Measurements from ENCODE around the gene MAPK4.

MAPK4 gene

GRCh38 chr18:50726960-50727589, 167.2 kb downstream of the MAPK4 start:
- H3K4me1 ChIP-seq (ENCODE audit: control insufficient read depth, insufficient read depth, low read length): peaks cover 7% of the 10 kb centered on the region
- no peaks in the 10 kb centered on the region for H3K27me3 ChIP-seq (ENCODE audit: control insufficient read depth, insufficient read depth, low read length, poor library complexity, severe bottlenecking)
- H3K9me3 ChIP-seq (ENCODE audit: control insufficient read depth, low read length): no peaks in the 10 kb centered on the region
- H3K4me3 ChIP-seq (ENCODE audit: insufficient read depth, low read depth, low read length): no peak overlapping the region
- no peak overlapping the region for H3K27ac ChIP-seq (ENCODE audit: insufficient read depth, low read depth, low read length, poor library complexity, severe bottlenecking)
- WGBS, 2 experiments: 89 to 90% methylated on average over 10 of the region's 10 CpGs
- H3K36me3 ChIP-seq (ENCODE audit: control insufficient read depth, insufficient read depth, low read length): no peaks in the 10 kb centered on the region

DNA sequence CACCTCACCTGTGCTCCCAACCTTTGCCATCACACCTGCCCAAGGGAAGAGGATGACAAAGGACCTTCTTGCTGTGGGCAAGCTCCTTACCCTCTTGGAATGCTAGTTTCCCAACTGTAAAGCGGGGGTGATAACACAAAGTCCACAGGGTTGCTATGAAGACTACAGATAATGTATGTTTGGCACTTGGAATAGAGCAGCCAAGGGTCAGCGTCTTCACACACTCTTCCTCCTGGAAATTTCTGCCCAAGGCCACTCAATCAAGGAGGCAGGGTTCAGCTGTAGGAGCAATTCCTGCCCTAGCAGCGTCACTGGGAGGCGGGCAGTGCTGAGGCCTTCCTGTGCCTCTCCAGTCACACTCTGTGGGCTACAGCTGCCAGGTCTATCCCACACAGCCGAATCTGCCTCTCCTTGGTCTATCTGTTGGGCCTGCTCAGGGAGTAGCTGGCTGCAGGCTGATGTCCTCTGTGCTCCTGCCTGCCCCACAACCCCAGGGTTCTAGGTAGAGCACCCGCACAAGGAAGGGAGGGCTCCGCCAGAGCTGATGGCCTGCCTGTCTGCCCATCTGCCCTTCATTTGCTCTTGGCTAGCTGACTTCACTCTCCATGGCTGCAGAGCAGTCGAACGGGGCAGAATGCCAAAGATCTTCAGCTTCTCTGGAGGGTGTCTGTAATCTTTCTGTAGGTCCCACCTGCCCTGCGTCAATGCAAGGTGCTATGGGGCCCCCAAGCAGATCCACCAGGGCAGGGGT, 168.0 kb downstream of the MAPK4 start:
- Histone ChIP-seq H3K27ac (ENCODE audit: insufficient read depth, low read depth, low read length, poor library complexity, severe bottlenecking) (no peak overlapping the region), H3K4me3 (ENCODE audit: insufficient read depth, low read depth, low read length) (no peak overlapping the region)

GRCh38 chr18:50729376-50729775, 169.5 kb downstream of the MAPK4 start:
- H3K27me3 ChIP-seq (ENCODE audit: control insufficient read depth, insufficient read depth, low read length, poor library complexity, severe bottlenecking): no peaks in the 10 kb centered on the region
- H3K4me1 ChIP-seq (ENCODE audit: control insufficient read depth, insufficient read depth, low read length): peaks cover 4% of the 10 kb centered on the region
- H3K36me3 ChIP-seq (ENCODE audit: control insufficient read depth, insufficient read depth, low read length): no peaks in the 10 kb centered on the region
- H3K27ac ChIP-seq (ENCODE audit: insufficient read depth, low read depth, low read length, poor library complexity, severe bottlenecking): no peak overlapping the region
- H3K4me3 ChIP-seq (ENCODE audit: insufficient read depth, low read depth, low read length): no peak overlapping the region
- H3K9me3 ChIP-seq (ENCODE audit: control insufficient read depth, low read length): no peaks in the 10 kb centered on the region
- WGBS, 2 experiments: 96% methylated on average over 46 of the region's 46 CpGs

More for the DNA sequence above, 168.0 kb downstream of the MAPK4 start:
- Histone ChIP-seq H3K4me1 (ENCODE audit: control insufficient read depth, insufficient read depth, low read length) (peaks cover 7% of the 10 kb centered on the region), H3K27me3 (ENCODE audit: control insufficient read depth, insufficient read depth, low read length, poor library complexity, severe bottlenecking) (no peaks in the 10 kb centered on the region), H3K36me3 (ENCODE audit: control insufficient read depth, insufficient read depth, low read length) (no peaks in the 10 kb centered on the region), H3K9me3 (ENCODE audit: control insufficient read depth, low read length) (no peaks in the 10 kb centered on the region)
- WGBS, 2 experiments: 94% methylated on average over 10 of the region's 10 CpGs

GRCh38 chr18:50729986-50730385, 170.1 kb downstream of the MAPK4 start:
- Histone ChIP-seq H3K36me3 (ENCODE audit: control insufficient read depth, insufficient read depth, low read length) (no peaks in the 10 kb centered on the region), H3K4me1 (ENCODE audit: control insufficient read depth, insufficient read depth, low read length) (no peaks in the 10 kb centered on the region), H3K27ac (ENCODE audit: insufficient read depth, low read depth, low read length, poor library complexity, severe bottlenecking) (no peak overlapping the region), H3K9me3 (ENCODE audit: control insufficient read depth, low read length) (no peaks in the 10 kb centered on the region), H3K4me3 (ENCODE audit: insufficient read depth, low read depth, low read length) (no peak overlapping the region), H3K27me3 (ENCODE audit: control insufficient read depth, insufficient read depth, low read length, poor library complexity, severe bottlenecking) (no peaks in the 10 kb centered on the region)
- 91 to 92% methylated on average over 9 of the region's 9 CpGs for WGBS, 2 experiments

DNA sequence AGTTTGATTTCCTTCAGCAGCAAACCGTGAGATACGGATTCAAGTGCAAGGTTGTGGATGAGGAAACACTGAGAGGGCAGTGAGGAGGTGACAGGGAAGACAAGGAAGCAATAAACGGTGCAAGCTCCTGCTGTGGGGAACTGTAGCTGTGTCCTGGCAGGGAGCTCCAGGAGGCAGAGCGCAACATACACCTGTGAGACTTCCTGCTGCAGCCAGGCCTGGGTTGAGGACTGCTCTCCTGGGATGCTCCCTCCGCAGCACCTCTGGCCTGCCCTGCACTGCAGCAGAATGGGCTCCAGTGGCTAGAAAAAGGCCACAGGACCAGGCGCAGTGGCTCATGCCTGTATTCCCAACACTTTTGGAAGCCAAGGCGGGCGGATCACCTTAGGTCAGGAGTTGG, 174.5 kb downstream of the MAPK4 start:
- WGBS, 2 experiments: 74 to 79% methylated on average over 8 of the region's 8 CpGs
- Histone ChIP-seq H3K36me3 (ENCODE audit: control insufficient read depth, insufficient read depth, low read length) (no peaks in the 10 kb centered on the region), H3K9me3 (ENCODE audit: control insufficient read depth, low read length) (no peaks in the 10 kb centered on the region), H3K27me3 (ENCODE audit: control insufficient read depth, insufficient read depth, low read length, poor library complexity, severe bottlenecking) (no peaks in the 10 kb centered on the region), H3K4me1 (ENCODE audit: control insufficient read depth, insufficient read depth, low read length) (no peaks in the 10 kb centered on the region), H3K27ac (ENCODE audit: insufficient read depth, low read depth, low read length, poor library complexity, severe bottlenecking) (no peak overlapping the region), H3K4me3 (ENCODE audit: insufficient read depth, low read depth, low read length) (no peak overlapping the region)

DNA sequence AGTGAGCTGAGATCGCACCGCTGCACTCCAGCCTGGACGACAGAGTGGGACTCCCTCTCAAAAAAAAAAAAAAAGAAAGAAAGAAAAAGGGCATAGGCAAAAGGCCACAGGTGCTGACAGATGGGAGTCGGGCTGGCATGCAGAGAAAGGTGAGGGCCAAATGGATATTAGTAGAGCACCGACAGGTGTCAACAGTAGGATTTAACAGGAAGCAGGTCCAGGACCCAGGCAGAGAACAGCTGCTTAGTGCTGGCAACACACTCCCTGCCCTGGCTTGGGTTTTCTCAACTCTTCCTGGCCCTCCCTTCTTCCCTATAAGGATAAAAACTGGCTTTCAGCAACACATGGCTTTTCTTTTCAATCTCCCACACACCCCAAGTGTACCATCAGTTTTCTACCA, 175.0 kb downstream of the MAPK4 start:
- H3K27ac ChIP-seq (ENCODE audit: insufficient read depth, low read depth, low read length, poor library complexity, severe bottlenecking): no peak overlapping the region
- H3K27me3 ChIP-seq (ENCODE audit: control insufficient read depth, insufficient read depth, low read length, poor library complexity, severe bottlenecking): no peaks in the 10 kb centered on the region
- no peaks in the 10 kb centered on the region for H3K4me1 ChIP-seq (ENCODE audit: control insufficient read depth, insufficient read depth, low read length)
- WGBS, 2 experiments: 89 to 95% methylated on average over 2 to 5 of the region's 5 CpGs
- no peak overlapping the region for H3K4me3 ChIP-seq (ENCODE audit: insufficient read depth, low read depth, low read length)
- no peaks in the 10 kb centered on the region for H3K36me3 ChIP-seq (ENCODE audit: control insufficient read depth, insufficient read depth, low read length)
- no peaks in the 10 kb centered on the region for H3K9me3 ChIP-seq (ENCODE audit: control insufficient read depth, low read length)

DNA sequence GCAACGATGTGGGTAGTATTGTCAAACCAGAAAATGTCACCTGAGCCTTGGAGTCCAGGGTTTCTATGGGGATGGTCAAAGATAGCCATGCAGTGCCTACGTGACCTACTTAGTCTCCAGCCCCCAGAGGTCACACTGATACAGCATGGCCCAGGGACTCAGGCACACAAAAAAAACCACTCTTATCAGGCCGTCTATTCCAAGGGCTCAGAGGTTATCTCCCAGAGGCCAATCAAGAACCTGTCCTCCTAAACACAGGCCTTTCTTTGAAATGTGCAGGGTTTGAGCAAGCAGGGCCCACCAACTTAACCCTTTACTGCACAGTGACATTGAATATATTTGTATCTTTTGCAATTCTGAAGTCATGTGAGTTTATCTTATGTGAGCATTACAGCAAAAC, 177.2 kb downstream of the MAPK4 start:
- no peaks in the 10 kb centered on the region for H3K27me3 ChIP-seq (ENCODE audit: control insufficient read depth, insufficient read depth, low read length, poor library complexity, severe bottlenecking)
- WGBS, 2 experiments: 85 to 87% methylated on average over 3 of the region's 3 CpGs
- H3K36me3 ChIP-seq (ENCODE audit: control insufficient read depth, insufficient read depth, low read length): no peaks in the 10 kb centered on the region
- no peak overlapping the region for H3K4me3 ChIP-seq (ENCODE audit: insufficient read depth, low read depth, low read length)
- no peaks in the 10 kb centered on the region for H3K4me1 ChIP-seq (ENCODE audit: control insufficient read depth, insufficient read depth, low read length)
- H3K9me3 ChIP-seq (ENCODE audit: control insufficient read depth, low read length): no peaks in the 10 kb centered on the region
- H3K27ac ChIP-seq (ENCODE audit: insufficient read depth, low read depth, low read length, poor library complexity, severe bottlenecking): no peak overlapping the region

- H3K9me3 ChIP-seq (ENCODE audit: control insufficient read depth, low read length): no peaks in the 10 kb centered on the region
- no peak overlapping the region for H3K4me3 ChIP-seq (ENCODE audit: insufficient read depth, low read depth, low read length)
- H3K27ac ChIP-seq (ENCODE audit: insufficient read depth, low read depth, low read length, poor library complexity, severe bottlenecking): no peak overlapping the region
- no peaks in the 10 kb centered on the region for H3K27me3 ChIP-seq (ENCODE audit: control insufficient read depth, insufficient read depth, low read length, poor library complexity, severe bottlenecking)
- 88 to 91% methylated on average over 7 of the region's 7 CpGs for WGBS, 2 experiments
- no peaks in the 10 kb centered on the region for H3K4me1 ChIP-seq (ENCODE audit: control insufficient read depth, insufficient read depth, low read length)
- no peaks in the 10 kb centered on the region for H3K36me3 ChIP-seq (ENCODE audit: control insufficient read depth, insufficient read depth, low read length)
These were observed 178.3 kb downstream of the MAPK4 start for GRCh38 chr18:50738098-50738757.

GRCh38 chr18:50742952-50743351, 183.1 kb downstream of the MAPK4 start:
- Histone ChIP-seq H3K4me3 (ENCODE audit: insufficient read depth, low read depth, low read length) (no peak overlapping the region), H3K4me1 (ENCODE audit: control insufficient read depth, insufficient read depth, low read length) (peaks cover 12% of the 10 kb centered on the region), H3K27ac (ENCODE audit: insufficient read depth, low read depth, low read length, poor library complexity, severe bottlenecking) (no peak overlapping the region), H3K36me3 (ENCODE audit: control insufficient read depth, insufficient read depth, low read length) (no peaks in the 10 kb centered on the region), H3K27me3 (ENCODE audit: control insufficient read depth, insufficient read depth, low read length, poor library complexity, severe bottlenecking) (no peaks in the 10 kb centered on the region), H3K9me3 (ENCODE audit: control insufficient read depth, low read length) (no peaks in the 10 kb centered on the region)

GRCh38 chr18:50744253-50744652, 184.4 kb downstream of the MAPK4 start:
- no peaks in the 10 kb centered on the region for H3K36me3 ChIP-seq (ENCODE audit: control insufficient read depth, insufficient read depth, low read length)
- no peaks in the 10 kb centered on the region for H3K9me3 ChIP-seq (ENCODE audit: control insufficient read depth, low read length)
- H3K4me3 ChIP-seq (ENCODE audit: insufficient read depth, low read depth, low read length): no peak overlapping the region
- 94 to 98% methylated on average over 4 of the region's 4 CpGs for WGBS, 2 experiments
- no peak overlapping the region for H3K27ac ChIP-seq (ENCODE audit: insufficient read depth, low read depth, low read length, poor library complexity, severe bottlenecking)
- peaks cover 19% of the 10 kb centered on the region for H3K4me1 ChIP-seq (ENCODE audit: control insufficient read depth, insufficient read depth, low read length)
- H3K27me3 ChIP-seq (ENCODE audit: control insufficient read depth, insufficient read depth, low read length, poor library complexity, severe bottlenecking): no peaks in the 10 kb centered on the region

Data from ectodermal cell (in vitro differentiated cells).